ENCODE data around the gene TMEM208. TPM values are rescaled to one million over a fixed set of nuclear protein-coding genes. Genes with fewer than 3 reads are reported as not detected.

TMEM208 gene
- 42.5 TPM for polyA plus RNA-seq (2013, experiment 1 of 2; ENCODE audit: insufficient read length)
- polyA plus RNA-seq (2013, experiment 2 of 2; ENCODE audit: insufficient read length) = 42.0 TPM

DNA sequence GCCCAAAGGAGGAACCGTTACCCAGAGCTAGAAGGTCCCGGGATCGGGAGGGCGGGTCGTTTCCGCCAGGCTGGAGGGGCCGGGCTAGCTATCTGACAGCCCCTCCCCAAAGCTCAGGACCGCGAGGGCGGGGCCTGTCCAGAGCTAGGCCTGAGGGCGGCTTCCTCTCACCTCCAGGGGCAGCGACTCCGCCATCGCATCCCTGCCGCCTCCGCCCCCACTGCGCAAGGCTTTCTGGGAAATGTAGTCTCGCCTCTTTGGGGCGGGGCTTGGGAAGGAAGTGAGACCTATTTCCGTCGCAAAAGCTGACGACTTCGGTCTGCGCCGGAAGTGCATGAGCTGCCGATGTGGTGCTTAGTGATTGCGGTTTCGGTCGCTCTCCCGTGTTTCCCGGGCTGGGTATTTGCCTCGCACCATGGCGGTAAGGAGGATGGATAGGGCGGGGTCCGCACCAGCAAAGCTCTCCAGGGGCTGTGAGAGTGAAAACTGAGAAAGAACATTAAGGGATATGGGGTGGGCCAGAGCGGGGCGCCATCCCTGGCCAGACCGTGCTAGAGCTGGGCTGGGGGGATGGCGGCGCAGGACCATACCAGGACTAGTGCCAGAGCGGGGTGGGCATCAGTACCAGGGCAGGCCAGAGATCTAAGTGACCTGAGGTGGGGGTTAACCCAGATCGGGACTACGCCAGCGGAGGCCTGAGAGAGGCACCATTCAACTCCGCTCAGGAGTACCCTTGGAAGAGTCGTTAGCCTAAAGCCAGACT is at the start of gene TMEM208:
Gene TMEM208 (plus strand): TSS at position 327 of the 763 bp plus-strand sequence. CDS start 89 bp downstream, at position 416.
- DNase-seq = peak; percentile 99

DNA sequence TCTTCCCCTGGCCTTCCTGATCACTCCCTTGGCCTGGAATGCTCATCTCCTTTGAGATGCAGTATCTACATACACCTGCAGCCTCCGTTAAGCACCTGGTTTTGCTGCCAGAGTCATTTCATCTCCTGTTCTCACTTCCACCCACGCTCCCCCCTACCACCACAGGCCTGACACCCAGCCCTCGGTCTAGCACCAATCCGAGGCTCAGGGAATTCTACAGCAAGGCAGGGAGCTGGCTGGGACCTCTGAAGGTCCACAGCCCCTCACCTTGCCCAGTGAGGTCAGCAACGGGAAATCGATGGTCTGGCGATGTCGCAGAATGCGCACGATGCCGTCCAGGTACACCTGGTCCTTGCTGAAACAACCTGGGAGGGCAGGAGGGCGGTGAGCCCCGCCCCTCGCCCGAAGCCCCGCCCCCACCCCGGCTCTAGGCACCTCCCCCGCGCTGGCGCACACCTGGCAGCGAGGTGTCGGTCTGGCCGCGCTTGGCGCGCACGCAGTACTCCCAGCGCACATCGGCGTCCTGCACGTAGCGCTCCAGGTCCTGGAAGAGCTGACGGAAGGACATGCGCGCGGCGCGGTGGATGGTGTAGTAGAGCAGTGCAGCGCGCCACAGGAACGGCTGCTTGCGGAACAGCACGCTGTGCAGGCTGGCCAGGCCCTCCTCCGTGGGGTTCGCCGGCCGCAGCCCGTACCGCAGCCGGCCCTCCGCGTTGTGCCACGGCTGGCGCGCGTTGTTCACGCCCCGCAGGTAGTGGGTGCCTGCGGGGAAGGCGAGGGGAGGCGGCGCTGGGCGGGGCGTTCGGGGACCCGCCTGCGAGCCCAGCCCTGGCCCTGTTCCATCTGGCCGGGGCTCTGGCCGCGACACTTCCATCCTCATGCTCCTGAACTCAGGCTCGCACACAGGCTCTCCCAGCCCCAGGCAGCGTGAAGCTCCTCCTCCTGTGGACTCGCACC is 48.9 kb upstream of the TMEM208 start:
- peak; percentile 43 for DNase-seq

DNA sequence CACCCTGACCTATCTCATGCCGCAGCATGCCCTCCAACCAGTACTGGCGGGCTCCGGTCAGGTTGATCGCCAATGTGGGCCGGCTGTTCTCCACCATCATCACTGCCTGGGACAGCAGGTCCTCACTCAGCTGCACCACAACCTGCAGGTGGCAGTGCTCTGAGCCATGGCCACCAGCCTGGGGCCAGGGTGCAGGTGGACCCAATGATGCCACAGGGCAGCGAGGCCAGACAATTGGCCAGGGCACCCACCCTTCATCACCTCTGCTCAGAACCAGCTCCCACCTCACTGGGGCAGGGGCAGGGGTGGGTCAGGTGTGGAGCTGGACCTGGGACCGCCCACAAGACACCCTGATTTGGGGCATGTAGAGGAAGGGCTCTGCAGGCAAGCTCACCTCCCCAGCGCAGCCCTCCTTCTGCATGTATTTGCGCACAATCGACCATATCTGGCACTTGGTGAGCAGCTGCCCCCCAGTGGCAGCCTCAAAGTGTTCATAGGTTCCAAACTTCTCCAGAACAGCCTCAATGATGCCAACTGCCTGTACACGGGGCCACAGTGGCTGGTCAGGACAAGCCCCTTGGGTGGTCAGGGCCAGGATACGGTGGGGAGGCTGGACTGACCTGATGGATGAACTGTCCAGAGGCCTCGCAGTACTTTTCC is 47.4 kb upstream of the TMEM208 start:
- no peak for DNase-seq

DNA sequence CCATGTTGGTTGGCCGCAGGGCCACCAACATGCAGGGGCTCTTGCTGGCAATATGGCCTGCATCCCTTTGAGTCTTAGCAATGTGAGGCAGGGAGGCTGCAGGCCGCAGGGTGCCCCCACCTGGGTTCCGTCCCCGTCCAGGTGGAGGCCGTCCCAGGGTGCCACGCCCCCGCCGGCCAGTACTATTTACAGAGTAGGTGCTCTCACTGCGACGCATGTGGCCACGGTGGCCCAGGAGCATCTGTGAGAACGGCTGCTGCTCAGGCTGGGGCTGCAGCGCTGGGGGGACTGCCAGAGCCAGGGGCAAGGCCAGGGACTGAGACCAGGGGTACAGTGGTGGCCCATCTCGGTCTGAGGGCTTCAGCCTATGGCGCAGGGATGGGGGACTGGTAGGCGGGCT is 46.8 kb upstream of the TMEM208 start:
- no peak for DNase-seq

DNA sequence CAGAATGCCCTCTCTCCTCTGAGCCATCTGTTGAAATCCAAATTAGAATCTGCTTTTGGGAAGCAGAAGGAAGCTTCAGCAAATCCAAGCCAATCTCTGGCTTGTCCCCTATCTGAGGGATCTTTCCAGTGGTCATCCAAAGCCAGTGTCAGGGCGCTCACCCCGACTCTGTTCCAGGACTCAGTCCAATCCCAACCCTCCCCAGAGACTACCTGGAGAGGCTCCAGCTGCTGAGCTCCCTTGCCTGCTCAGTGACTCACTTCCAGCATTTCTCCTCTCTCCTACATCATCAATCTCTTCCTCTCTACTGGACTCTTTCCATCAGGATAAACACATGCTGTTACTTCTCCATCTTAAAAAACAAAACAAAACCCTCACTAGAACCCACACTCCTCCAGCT is 45.6 kb upstream of the TMEM208 start:
- DNase-seq = peak; percentile 74

DNA sequence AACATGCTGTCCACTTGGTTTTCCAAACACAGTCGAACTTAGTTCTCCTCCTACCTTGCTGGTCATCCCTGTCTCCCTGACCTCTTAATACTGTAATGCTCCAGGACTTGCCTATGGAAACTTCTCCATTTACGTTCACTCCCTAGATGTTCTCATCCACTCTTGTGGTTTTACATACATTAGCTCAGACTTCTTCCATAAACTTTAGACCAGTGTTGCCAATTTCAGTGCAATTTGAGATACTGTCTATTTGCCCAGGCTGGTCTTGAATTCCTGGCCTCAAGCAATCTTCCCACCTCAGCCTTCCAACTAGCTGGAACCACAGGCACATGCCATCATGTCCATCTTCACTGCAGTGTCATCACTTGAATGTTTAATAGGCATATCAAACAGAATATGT is 44.6 kb upstream of the TMEM208 start:
- DNase-seq = no peak

DNA sequence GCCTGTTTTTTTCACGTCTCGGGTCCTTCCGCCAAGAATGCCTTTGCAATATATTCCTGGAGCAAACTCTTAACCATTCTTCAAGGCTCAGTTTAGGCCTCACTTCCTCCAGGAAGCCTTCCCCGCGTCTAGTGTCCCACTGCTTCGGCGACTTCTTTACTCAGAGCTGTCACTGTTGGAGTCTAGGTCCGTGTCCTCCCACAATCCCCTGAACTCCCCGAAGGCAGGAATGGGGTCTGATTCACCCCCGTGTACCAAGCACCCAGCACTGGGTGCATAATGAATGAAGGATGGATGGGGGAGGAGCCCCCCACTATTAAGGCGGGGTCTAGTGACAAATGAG is 43.7 kb upstream of the TMEM208 start:
- DNase-seq = no peak

DNA sequence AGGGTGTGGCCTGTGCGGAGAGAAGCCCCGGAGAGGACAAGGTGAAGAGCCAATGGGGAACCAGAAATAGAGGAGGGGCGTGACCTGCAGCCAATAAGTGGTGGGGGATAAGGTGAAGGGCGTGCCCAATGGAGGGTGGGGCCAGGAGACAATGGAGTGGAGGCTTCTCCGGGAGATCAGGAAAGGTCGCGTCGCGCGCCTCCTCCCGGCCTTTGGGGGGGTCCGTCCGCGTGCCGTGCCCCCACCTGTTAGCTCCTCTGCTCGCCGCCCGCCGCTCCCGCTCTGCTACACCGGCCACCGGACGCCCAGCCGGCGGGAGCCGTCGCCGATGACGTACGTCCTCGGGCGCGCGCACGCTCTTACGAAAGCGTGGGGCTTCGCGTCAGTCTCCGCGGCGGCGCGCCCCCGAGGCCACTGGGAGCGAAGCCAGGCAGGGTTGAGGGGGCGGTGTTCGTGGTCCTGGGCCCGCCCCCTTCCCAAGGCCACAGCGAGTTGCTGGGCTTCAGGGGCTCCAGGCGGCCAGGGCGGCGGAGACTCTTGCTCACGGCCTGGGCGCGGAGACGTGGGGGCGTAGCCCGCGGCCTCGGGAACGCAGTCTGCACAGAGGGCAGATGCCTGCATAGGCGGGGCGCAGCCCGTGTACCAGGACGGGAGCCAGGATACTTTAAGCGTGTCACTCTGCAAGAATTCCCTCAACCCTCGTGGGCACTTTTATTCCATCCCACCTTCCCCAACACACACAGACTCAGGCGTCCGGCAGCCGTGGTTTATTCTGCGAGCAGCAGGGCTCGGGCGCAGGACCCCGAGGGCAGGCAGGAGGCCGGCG is 43.1 kb upstream of the TMEM208 start, which contains the start of gene MATCAP1:
Gene MATCAP1 (minus strand): TSS at position 337 of the 826 bp plus-strand sequence. CDS start 3,353 bp downstream, outside the sequence.
- DNase-seq = peak; percentile 98

DNA sequence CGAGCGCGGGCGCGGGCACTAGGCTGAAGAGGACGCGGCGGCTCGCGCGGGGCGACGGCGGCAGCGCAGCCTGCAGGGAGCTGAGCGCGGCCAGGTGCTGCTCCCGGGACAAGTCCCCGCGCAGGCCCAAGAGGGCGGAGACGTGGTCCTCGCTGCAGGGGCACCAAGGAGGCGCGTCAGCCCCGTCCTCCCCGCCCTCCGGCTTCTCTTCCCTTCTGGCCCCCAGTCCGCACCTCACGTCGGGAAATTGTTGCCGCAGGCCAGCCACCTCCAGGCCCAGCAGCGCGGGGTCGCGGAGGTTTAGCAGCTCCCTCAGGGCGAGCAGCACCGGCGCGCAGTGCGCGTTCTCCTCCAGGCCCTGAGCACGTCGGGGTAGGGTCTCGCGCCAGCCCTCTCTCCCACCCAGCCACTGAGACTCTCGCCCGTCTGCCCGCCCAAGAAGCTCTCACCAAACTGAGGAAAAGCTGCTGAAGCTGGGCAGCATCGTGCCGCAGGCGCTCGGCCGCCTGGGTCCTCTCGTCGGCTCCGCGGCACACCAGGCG is 42.4 kb upstream of the TMEM208 start:
- DNase-seq = no peak

DNA sequence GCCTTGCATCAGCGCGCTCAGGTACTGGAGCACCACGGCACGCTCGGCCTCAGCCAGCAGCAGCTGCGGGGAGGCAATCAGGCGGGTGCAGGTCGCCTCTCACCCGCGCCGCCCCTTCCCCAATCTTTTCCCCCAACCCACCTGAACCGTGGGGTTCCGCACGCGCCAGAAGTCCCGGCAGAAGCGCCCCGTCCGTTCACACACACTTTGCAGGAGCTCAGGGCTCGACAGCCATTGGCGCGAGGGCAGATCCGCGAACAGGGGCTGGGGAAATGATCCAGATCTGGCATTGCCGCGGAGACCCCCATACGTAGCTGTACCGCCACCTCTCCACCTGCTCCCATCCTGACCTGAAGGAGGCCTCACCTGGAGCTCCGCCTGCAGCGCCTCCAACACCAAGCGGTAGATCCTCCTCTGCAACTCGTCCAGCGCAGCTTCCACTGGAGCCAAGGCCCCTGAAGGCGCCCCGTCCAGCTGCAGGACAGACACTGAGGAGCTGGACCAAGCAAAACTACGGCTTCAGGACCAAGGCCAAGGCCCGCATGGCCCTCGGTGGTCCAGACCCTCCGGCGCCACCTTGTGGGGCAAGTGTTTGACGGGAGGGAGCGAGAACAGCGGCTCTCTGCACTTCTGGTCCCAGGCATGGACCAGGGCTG is 41.8 kb upstream of the TMEM208 start:
- peak; percentile 86 for DNase-seq

DNA sequence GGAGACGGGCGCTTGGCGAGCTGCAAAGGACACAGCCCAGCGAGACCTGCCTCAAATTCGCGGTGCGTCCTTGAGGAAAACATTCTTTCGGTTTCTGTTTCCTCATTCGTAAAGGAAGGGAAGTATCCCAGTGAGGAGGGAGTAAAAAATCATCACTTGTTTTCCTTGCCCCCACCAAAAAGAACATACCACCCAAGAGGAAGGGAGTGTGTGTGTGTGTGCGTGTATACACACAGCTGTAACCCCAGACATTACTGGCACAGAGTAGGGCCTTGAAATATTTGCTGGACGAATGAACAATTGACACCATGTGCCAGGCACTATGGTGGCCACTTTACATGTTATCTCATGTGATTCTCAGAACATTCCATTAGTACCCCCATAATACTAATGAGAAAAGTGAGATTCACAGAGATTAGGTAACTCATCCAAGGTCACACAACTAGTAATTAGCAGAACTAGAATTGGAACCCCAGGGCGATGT is 41.2 kb upstream of the TMEM208 start:
- DNase-seq = no peak

DNA sequence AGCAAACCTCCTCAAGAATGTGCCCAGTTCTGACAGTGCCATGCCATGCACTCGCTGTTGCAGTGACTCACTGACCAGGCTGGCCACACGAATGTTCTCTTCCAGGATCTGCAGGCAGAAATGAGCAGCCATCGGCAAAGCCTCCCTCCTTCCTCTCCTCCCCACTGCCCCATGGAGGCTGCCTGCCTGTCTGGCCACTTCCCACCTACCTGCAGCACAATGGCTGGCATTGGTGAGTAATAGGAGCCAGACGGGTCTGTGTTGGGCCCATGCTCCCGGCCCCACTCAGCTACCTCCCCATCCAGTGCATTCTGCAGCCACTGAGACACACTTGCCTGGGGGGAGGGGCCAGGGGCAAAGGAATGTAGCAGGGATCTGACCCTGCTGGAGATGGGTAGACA is 40.4 kb upstream of the TMEM208 start:
- no peak for DNase-seq

DNA sequence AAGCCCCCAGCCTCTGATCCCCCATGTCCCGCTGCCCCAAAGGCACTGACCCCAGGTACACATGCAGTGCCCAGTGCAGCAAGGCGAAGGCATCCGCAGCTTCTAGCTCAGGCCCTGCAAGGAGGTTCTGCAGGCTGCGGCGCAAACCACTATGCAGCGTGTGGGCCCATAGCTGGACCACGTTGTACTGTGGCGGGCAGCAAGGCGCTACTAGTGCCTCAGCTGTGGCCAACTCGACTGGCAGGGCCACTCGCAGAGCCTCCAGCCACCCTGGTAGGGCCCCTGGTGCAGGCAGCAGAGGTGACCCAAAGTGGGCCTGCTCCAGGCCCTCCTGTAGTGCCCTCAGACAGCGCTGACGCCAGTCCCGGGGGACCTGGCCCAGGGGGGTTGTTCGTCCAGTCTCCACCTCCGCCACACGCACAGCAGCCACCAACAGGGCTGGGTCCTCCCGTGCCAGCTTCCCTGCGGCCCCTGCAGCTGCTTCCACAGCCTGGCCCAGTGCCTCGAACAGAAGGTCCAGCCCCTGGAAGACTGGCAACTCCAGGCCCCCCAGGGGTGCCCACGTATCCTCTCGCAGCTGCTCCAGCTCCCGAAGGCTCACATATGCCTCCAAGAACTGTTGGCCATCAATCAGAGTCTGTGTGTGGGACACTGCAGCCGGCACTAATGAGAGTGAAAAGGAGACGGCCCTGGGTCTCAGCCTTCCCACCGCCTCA is 39.6 kb upstream of the TMEM208 start:
- DNase-seq = no peak

DNA sequence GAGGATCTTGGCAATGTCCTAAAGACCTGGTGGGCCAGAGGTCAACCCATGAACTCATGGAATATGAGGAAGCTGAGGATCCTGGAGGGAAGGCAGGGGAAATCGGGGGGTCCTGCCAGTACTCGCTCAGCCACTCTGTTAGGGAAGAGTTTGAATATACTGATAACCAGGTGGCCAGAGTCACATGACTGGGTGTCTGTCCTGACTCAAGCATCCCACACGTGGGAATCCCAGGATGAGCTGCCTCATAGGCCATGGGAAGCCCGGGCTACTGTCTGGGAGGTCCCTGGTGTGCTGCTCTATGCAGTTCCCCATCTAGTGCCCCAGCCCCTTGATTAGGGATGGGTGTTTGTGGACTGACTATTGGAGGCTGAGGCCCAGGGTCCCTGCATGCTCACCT is 38.6 kb upstream of the TMEM208 start:
- DNase-seq = no peak

DNA sequence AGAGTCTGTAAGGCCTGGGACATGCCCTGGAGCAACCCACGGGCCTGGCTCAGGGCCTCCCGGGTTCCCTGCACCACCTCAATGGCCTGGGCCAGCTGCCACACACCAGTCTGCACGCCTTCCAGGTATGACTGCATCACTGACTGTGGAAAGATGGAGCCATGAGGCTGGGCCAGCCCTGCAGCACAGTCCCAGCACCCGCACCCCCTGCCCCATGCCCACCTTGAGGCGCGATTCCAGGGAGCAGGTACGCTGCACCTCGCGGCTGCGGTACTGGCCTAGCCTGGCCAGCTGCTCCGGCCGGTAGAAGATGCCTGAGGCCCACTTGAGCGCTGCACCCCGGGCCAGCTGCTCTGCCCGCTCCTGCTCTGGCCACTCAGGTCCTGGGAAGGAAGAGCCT is 38.1 kb upstream of the TMEM208 start:
- DNase-seq = no peak

DNA sequence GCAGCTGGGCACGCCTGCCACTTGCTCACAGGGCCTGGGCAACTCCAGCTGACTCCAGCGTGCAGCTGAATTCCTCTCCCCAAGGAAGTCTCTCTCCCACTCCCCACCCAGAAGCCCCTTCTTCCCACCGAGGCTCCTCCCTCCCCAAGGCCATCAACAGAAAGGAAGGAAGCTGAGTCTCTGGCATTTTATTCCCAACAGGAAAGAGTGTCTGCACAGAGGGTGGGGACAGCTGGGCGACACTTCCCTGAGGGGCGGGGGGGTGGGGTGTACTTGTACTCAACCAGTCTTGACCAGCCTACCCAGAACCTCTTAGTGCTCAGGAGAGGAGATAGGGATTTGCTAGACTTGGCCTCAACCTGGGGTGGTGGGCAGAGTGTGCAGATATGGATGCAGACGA is 36.9 kb upstream of the TMEM208 start, which contains the start of gene EXOC3L1:
Gene EXOC3L1 (minus strand): TSS at position 96 of the 400 bp plus-strand sequence. CDS start 460 bp downstream, outside the sequence.
- DNase-seq = no peak

DNA sequence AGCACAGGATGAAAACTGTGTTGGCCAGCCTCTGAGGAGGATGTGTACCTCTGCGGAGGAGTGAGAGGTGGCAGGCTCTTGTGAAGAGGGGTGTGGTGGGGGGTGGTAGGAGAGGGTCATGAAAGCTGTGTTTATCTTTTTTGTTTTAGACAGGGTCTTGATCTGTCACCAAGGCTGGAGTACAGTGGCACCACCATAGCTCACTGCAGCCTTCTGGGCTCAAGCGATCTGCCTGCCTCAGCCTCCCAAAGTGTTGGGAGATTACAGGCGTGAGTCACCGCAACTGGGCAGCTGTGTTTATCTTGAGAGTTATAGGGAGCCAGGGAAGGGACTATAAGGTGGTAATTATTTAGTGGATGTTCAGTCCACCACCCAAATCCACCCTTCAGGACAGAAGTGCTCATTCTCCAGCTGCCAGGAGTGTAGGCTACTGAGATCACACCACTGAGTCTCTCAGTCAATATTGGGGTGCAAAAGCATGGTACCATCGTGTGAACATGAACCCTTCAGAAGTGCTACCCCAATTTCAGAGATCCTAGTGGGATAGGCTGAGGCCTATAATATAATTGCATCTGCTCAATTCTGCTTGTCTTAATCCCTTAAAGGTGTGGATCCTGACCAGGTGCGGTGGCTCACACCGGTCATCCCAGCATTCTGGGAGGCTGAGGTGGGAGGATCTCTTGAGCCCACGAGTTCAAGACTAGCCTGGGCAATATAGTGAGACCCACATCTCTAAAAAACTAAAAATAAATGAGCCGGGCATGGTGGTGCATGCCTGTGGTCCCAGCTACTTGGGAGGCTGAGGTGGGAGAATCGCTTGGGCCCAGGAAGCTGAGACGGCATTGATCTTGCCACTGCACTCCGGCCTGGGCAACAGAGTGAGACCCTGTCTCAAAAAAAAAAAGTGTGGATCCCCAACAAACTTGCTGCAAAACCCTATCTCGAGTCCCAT is 36.2 kb upstream of the TMEM208 start:
- no peak for DNase-seq

DNA sequence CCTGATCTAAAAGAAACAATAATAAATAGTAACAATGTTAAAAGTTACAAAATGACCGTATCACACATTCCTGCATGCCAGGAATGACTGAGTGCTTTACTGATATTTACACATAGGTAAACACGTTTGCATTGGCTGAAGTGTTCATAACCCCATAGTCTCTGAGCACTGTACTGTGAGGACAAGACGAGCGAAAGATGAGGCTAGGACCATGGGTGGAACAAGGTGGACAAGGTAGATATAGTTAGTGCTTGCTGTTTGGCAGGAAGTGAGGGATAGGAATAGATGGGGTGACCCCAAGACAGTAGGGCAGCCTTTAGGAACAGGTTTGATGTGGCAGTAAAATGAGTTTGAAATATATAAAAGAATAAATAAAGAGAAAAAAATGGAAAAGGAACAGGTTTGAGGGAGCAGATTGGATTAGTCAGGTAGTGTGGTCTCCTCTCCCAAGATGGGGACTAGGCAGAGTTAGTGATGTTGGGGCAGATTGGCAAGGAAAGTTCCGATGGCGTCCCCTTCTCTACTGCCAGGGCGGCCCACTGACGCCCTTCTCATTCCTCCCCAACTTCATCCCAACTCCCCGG is 35.4 kb upstream of the TMEM208 start:
- no peak for DNase-seq
